Vagina (tissue), 2 donors: ENCODE data around the gene ELP1.

Source experiments
- POLR2A ChIP-seq, 2 donors: fragments of 450-650 bp; IDR thresholded peaks; one replicate each; pipeline ENCODE4 v1.6.1; 2017; ENCODE audit warnings: antibody characterized with exemption in 2 of 2, mild to moderate bottlenecking in 2 of 2, moderate library complexity in 2 of 2
- POLR2AphosphoS5 ChIP-seq, 2 donors: sonication (generic); formaldehyde crosslinking; IDR thresholded peaks; one replicate each; pipeline ENCODE4 v1.9.0; 2017; ENCODE audit warnings: antibody characterized with exemption in 2 of 2, mild to moderate bottlenecking in 2 of 2, low read depth in 1 of 2; ENCODE audit not compliant: insufficient read depth in 1 of 2
- TF ChIP-seq, protein P1 (sequence below), 3 experiments: fragments of 450-650 bp in 2 of 3; fragments of 200-600 bp in 1 of 3; sonication (generic) in 1 of 3; IDR thresholded peaks; one replicate each; pipeline ENCODE4 v1.5.1; 2017 to 2019; ENCODE audit warnings: antibody characterized with exemption in 3 of 3, mild to moderate bottlenecking in 2 of 3, moderate library complexity in 2 of 3

DNA sequence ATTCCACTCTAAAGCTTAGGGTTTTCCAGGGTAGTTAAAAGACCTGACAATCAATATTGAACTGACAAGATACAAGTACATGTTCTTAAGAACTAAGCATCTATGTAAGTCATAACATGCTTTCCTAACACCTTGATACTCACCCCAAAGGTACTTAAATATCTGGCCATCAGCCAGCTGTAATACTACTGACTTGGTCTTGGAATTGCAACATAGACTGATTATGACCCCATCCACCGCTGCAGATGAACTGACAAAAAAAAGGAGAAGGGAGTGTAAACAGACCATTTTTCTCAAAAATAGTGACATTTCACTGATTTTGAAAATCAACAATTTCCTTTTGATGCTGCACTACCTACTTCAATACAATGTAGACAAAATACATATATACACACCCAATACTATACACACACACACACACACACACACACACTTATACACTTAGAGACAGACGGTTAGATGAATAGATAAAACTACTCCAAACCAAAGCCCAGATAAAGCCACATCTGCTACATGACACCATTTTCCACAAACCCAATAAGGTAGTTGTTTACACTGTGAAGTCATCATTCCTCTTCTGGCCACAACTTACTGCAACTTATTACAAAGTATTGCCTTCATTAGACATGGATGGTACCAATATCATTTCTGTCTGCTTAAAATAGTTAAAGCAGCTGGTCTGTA is 30.4 kb downstream of the ELP1 start:
- TF ChIP-seq, protein P1, sequence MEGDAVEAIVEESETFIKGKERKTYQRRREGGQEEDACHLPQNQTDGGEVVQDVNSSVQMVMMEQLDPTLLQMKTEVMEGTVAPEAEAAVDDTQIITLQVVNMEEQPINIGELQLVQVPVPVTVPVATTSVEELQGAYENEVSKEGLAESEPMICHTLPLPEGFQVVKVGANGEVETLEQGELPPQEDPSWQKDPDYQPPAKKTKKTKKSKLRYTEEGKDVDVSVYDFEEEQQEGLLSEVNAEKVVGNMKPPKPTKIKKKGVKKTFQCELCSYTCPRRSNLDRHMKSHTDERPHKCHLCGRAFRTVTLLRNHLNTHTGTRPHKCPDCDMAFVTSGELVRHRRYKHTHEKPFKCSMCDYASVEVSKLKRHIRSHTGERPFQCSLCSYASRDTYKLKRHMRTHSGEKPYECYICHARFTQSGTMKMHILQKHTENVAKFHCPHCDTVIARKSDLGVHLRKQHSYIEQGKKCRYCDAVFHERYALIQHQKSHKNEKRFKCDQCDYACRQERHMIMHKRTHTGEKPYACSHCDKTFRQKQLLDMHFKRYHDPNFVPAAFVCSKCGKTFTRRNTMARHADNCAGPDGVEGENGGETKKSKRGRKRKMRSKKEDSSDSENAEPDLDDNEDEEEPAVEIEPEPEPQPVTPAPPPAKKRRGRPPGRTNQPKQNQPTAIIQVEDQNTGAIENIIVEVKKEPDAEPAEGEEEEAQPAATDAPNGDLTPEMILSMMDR (IDR thresholded peaks at IDR 0.05), result no peak
- TF ChIP-seq POLR2AphosphoS5 (IDR thresholded peaks at IDR 0.05; ENCODE audit: insufficient read depth in 1 of 2, low read depth in 1 of 2) (no peak), POLR2A (IDR thresholded peaks at IDR 0.05) (no peak)
